Stimulated activated CD4-positive, alpha-beta T cell treated with anti-CD3 and anti-CD28 coated beads, Interleukin-1b, Interleukin-23, amount 100 ng/mL, for 24 hours (primary cell): ENCODE results near the gene SMDT1.
"Not testable (repeated sequence)": the region's sequence is repeated elsewhere in the genome, so short reads cannot be mapped to it uniquely, and the experiment has no call there.

Experiments used
- DNase-seq, 4 experiments: peaks; one replicate each; pipeline ENCODE4 v3.0.0-alpha.2; 2020; ENCODE audit warnings: low read depth in 4 of 4, low spot score in 1 of 4

Gene SMDT1

DNA sequence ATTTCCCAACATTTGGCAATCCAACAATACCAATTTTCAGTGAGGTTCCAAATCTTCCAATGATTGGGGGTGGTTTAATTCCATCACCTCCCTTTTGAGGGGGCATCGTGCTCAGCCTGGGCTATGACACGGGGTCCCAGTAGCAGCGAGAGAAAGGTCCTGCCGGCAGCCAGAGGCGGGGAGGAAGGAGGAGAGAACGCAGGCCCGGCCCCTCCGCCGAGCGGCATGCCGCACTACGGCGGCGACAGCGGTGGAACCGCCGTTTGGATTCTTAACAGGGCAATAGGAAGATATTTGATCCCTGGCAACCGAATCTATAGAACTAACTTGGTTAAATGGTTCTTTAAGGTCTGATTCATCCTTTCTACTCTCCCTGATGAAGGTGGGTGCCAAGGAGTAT, 29.3 kb downstream of the SMDT1 start:
- no peak for DNase-seq

GRCh38 chr22:42111798-42112197, 32.3 kb downstream of the SMDT1 start:
- no peak for DNase-seq

GRCh38 chr22:42112793-42113192, 33.3 kb downstream of the SMDT1 start:
- DNase-seq: not testable (repeated sequence)

DNA sequence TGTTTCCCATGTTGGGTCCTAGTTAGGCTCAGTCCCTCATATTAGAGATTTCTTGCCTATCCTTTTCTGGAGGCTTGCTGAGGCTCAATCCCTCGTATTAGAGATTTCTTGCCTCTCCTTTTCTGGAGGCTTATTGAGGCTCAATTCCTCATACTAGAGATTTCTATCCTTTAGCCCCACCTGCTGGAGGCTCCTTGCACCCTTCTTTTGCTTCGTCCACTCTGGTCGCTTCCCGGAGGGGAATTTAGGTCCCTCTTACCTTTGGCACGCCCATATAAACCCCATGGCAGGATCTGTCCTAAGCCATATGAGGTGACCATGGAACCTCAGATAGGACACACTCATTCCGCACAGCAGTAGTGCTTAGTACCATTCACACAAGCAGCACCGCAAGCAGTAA, 35.2 kb downstream of the SMDT1 start:
- no peak for DNase-seq

DNA sequence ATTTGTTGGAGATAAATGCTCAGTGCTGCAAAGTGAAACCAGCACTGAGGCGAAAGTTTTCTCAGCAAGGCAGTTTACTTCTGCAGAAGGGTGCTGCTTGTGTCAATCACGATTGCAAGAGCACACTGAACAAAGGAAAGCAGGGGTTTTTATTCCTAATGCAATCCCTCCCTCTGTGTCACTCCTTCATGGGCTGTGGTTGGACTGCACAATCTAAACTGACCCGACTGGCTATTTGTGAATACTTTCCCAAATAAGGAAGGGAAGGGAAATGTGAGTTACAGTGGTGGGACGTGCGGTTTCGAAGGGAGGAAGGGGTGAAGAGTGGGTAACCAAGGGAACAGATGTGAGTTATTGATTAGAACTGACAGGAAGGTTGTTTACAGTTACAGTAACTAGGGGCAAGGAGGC, 35.9 kb downstream of the SMDT1 start:
- DNase-seq: not testable (repeated sequence)

GRCh38 chr22:42116848-42117424, 37.4 kb downstream of the SMDT1 start:
- no peak for DNase-seq

DNA sequence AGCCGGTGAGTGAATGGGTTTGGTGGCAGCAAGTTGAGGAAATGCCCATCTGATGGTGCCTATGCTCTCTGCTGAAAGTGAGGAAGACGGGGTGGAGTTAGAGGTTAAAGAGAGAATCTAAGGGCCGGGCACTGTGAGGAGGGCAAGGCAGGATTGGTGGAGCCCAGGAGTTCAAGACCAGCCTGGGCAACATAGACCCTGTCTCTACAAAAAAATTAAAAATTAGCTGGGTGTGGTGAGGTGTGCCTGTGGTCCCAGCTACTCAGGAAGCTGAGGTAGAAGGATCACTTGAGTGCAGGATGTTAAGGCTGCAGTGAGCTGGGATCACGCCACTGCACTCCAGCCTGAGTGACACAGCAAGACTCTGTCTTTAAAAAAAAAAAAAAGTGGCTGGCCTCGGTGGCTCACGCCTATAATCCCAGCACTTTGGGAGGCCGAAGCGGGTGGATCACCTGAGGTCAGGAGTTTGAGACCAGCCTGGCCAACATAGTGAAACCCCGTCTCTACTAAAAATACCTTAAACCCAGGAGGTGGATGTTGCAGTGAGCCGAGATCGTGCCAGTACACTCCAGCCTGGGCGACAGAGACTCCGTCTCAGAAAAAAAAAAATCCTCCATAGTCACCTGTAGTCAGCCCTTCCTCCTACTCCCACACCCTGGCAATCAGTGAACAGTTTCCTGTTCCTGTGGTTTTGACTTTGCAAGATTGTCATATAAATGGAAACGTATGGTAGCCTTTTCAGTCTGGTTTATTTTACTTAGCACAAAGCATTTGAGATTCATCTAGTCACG, 40.9 kb downstream of the SMDT1 start:
- not testable (repeated sequence) for DNase-seq

- DNase-seq: not testable (repeated sequence)
These were observed 44.0 kb downstream of the SMDT1 start for GRCh38 chr22:42123529-42123928.

- DNase-seq: no peak
These were observed 48.1 kb downstream of the SMDT1 start for GRCh38 chr22:42127606-42128005.

- DNase-seq: not testable (repeated sequence)
These were observed 48.5 kb downstream of the SMDT1 start for GRCh38 chr22:42128007-42128406.

GRCh38 chr22:42128776-42129694, 49.5 kb downstream of the SMDT1 start:
- DNase-seq: not testable (repeated sequence)

DNA sequence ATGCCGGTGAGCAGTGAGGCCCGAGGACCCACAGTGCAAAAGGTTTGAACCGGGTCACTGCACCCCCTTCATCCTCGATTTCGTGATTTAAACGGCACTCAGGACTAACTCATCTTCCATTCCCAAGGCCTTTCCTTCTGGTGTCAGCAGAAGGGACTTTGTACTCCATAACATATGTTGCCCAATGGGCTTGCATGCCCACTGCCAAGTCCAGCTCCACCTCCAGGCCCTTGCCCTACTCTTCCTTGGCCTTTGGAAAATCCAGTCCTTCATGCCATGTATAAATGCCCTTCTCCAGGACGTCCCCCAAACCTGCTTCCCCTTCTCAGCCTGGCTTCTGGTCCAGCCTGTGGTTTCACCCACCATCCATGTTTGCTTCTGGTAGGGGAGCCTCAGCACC, 50.7 kb downstream of the SMDT1 start:
- DNase-seq: not testable (repeated sequence)

DNA sequence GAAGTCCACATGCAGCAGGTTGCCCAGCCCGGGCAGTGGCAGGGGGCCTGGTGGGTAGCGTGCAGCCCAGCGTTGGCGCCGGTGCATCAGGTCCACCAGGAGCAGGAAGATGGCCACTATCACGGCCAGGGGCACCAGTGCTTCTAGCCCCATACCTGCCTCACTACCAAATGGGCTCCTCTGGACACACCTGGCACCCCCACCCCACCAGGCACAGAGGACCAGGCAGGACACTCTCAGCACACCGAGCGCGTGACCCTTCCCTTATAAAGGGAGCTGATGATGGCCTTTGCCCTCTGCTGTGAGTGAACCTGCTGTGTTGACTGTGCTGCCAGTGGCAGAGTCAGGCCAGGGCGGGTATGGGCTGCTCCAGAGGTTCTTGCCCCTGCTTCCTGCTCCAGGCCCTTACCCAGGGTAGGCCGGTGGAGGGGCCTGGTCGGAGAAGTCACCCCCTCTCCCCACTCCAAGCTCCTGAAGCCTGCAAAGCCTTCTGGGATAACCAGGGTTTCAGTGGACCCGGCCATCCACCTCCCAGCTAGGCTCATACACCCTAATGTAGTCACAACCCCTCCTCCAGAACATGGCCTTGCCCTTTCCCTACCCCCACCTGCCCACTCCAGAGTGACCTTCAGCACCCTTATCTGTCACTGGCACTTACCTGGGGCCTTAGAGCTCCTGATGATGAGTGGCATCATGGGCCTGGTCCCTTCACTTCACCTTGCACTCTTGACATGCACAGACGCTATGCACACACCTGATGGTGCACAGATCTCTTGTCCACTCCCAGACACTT, 51.3 kb downstream of the SMDT1 start, which contains the start of gene CYP2D6:
CYP2D6 (minus strand) TSS at position 172 of the 793 bp plus-strand sequence; CDS start at position 153, 19 bp downstream.
- DNase-seq: not testable (repeated sequence)

GRCh38 chr22:42131562-42131961, 52.1 kb downstream of the SMDT1 start:
- DNase-seq: no peak

DNA sequence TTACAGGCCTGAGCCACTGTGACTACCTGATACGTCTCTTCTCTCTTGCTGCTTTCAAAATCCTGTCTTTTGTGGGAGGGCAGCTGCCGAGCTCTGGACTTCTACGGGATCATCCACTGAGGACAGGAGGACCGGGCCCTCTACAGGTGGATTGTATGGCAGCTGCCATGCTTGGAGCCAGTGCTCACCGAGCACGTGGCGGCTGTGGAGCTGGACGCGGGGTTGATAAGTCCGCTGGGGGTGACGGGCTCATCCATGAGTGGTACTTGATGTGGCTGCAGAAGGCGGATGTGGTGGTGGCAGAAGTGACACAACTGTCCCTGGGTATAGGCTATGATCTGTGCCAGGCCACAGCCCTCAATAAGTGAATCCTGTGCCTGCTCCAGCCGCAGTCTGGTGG, 53.0 kb downstream of the SMDT1 start:
- DNase-seq: no peak
